Tibial nerve (tissue), 4 donors: Measurements from ENCODE around the gene ADCY2. TPM values are rescaled to one million over a fixed set of nuclear protein-coding genes. Genes with fewer than 3 reads are reported as not detected.

Experiments used
- DNase-seq, 2 donors: peaks; one replicate each; pipeline ENCODE4 v3.0.0-alpha.2; 2019; ENCODE audit warnings: low spot score in 2 of 2
- H3K27ac ChIP-seq, 4 donors: fragments of 200-600 bp; sonication (generic) in 3 of 4; one replicate each; pipeline ENCODE4 v1.5.1; 2017 to 2019; ENCODE audit warnings: mild to moderate bottlenecking in 1 of 4
- H3K27me3 ChIP-seq, 2 donors: fragments of 200-600 bp; sonication (generic) in 1 of 2; one replicate each; pipeline versions ENCODE4 v1.5.1 to v1.6.0; 2017 to 2019
- H3K36me3 ChIP-seq, 3 donors: fragments of 200-600 bp; sonication (generic); one replicate each; pipeline ENCODE4 v1.5.1; 2018 to 2019
- H3K4me1 ChIP-seq, 4 donors: fragments of 200-600 bp; sonication (generic) in 3 of 4; one replicate each; pipeline ENCODE4 v1.5.1; 2017 to 2019
- H3K4me3 ChIP-seq, 4 donors: fragments of 200-600 bp; sonication (generic) in 3 of 4; one replicate each; pipeline ENCODE4 v1.5.1; 2017 to 2019; ENCODE audit warnings: mild to moderate bottlenecking in 1 of 4, moderate library complexity in 1 of 4
- H3K9me3 ChIP-seq, 4 donors: fragments of 200-600 bp; sonication (generic) in 3 of 4; one replicate each; pipeline ENCODE4 v1.5.1; 2017 to 2019
- CTCF ChIP-seq, 5 experiments: fragments of 200-600 bp in 3 of 5; fragments of 450-650 bp in 2 of 5; sonication (generic) in 3 of 5; IDR thresholded peaks; one replicate each; pipeline ENCODE4 v1.5.1; 2016 to 2019; ENCODE audit warnings: antibody characterized with exemption in 5 of 5, mild to moderate bottlenecking in 3 of 5, moderate library complexity in 2 of 5
- EP300 ChIP-seq, 2 donors: sonication (generic); formaldehyde crosslinking; IDR thresholded peaks; one replicate each; pipeline ENCODE4 v1.6.1; 2017; ENCODE audit warnings: antibody characterized with exemption in 2 of 2, mild to moderate bottlenecking in 1 of 2
- POLR2A ChIP-seq, 2 donors: fragments of 450-650 bp; IDR thresholded peaks; one replicate each; pipeline ENCODE4 v1.6.1; 2017; ENCODE audit warnings: antibody characterized with exemption in 2 of 2, mild to moderate bottlenecking in 2 of 2, moderate library complexity in 2 of 2
- WGBS, 2 donors: methylation state at CpG; one replicate each; pipeline ENCODE4 v1.1.5; 2018; 5-methylcytosine and 5-hydroxymethylcytosine counted together
- total RNA-seq, 4 donors: library from RNA; depleted of rRNA; stranded (reverse); fragments of >200 nt; gene quantifications; one replicate each; pipeline ENCODE4 v1.1.0, GENCODE V29; 2016

Gene ADCY2
- total RNA-seq, 4 donors from 2014 or later = 4.2 to 11.8 (median 10.0) TPM

GRCh38 chr5:7548596-7548995 is 152.7 kb downstream of the ADCY2 start:
- Histone ChIP-seq H3K36me3 (no peaks in the 10 kb centered on the region), H3K27ac (no peak overlapping the region), H3K9me3 (no peaks in the 10 kb centered on the region), H3K27me3 (no peaks in the 10 kb centered on the region), H3K4me3 (no peak overlapping the region), H3K4me1 (no peaks in the 10 kb centered on the region)
- DNase-seq = no peak
- TF ChIP-seq POLR2A (IDR thresholded peaks at IDR 0.05) = no peak
- WGBS, 2 donors = 24 to 36% methylated on average over 2 of the region's 2 CpGs

GRCh38 chr5:7565559-7565958 is 169.6 kb downstream of the ADCY2 start:
- H3K4me3 ChIP-seq = no peak overlapping the region
- TF ChIP-seq CTCF (IDR thresholded peaks at IDR 0.05) (no peak), EP300 (IDR thresholded peaks at IDR 0.05) (no peak), POLR2A (IDR thresholded peaks at IDR 0.05) (no peak)
- no peak overlapping the region for H3K27ac ChIP-seq
- no peak for DNase-seq
- H3K36me3 ChIP-seq = no peaks in the 10 kb centered on the region
- WGBS, 2 donors = 88 to 92% methylated on average over 2 of the region's 2 CpGs
- no peaks in the 10 kb centered on the region for H3K9me3 ChIP-seq
- no peaks in the 10 kb centered on the region for H3K4me1 ChIP-seq
- no peaks in the 10 kb centered on the region for H3K27me3 ChIP-seq

GRCh38 chr5:7576023-7576715 is 180.2 kb downstream of the ADCY2 start:
- TF ChIP-seq EP300 (IDR thresholded peaks at IDR 0.05) = no peak
- TF ChIP-seq POLR2A (IDR thresholded peaks at IDR 0.05) = no peak
- no peak for TF ChIP-seq CTCF (IDR thresholded peaks at IDR 0.05)
- Histone ChIP-seq H3K4me3 (no peak overlapping the region), H3K9me3 (no peaks in the 10 kb centered on the region), H3K4me1 (no peaks in the 10 kb centered on the region), H3K27ac (no peak overlapping the region), H3K27me3 (no peaks in the 10 kb centered on the region), H3K36me3 (no peaks in the 10 kb centered on the region)
- no peak for DNase-seq
- WGBS, 2 donors = 24 to 30% methylated on average over 7 of the region's 7 CpGs

- H3K27ac ChIP-seq = no peak overlapping the region
- WGBS, 2 donors = 92 to 93% methylated on average over 2 of the region's 2 CpGs
- no peak for DNase-seq
- H3K27me3 ChIP-seq = no peaks in the 10 kb centered on the region
- TF ChIP-seq CTCF (IDR thresholded peaks at IDR 0.05) = no peak
- TF ChIP-seq POLR2A (IDR thresholded peaks at IDR 0.05) = no peak
- TF ChIP-seq EP300 (IDR thresholded peaks at IDR 0.05) = no peak
- H3K4me3 ChIP-seq = no peak overlapping the region
- no peaks in the 10 kb centered on the region for H3K4me1 ChIP-seq
- no peaks in the 10 kb centered on the region for H3K9me3 ChIP-seq
- no peaks in the 10 kb centered on the region for H3K36me3 ChIP-seq
Measured at GRCh38 chr5:7577381-7577780, 181.4 kb downstream of the ADCY2 start.

- no peaks in the 10 kb centered on the region for H3K27me3 ChIP-seq
- no peak for DNase-seq
- H3K4me1 ChIP-seq = no peaks in the 10 kb centered on the region
- TF ChIP-seq EP300 (IDR thresholded peaks at IDR 0.05) = no peak
- TF ChIP-seq CTCF (IDR thresholded peaks at IDR 0.05) = no peak
- no peak for TF ChIP-seq POLR2A (IDR thresholded peaks at IDR 0.05)
- H3K9me3 ChIP-seq = no peaks in the 10 kb centered on the region
- WGBS, 2 donors = 36 to 51% methylated on average over 1 of the region's 1 CpG
- no peak overlapping the region for H3K4me3 ChIP-seq
- no peaks in the 10 kb centered on the region for H3K36me3 ChIP-seq
- no peak overlapping the region for H3K27ac ChIP-seq
Measured at GRCh38 chr5:7578071-7578470, 182.1 kb downstream of the ADCY2 start.
